ENCODE data around the gene HEXD.
A peak's percentile ranks its signal among the peaks of the same experiment; 100 is the strongest.

HEXD gene

DNA sequence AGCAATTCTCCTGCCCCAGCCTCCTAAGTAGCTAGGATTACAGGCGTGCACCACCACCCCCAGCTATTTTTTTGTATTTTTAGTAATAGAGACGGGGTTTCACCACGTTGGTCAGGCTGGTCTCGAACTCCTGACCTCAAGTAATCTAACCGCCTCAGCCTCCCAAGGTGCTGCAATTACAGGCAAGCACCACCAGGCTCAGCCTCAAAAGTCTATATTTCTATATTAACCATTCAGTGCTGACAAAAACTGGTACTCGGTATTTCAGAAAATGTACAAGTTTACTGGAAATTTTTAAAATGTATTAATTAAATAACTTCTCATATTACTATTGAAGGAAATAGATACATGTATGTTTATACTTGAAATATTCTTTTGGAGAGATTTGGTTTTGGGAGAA lies 1.4 kb upstream of the HEXD start:
- no peak overlapping the region for H2AK5ac ChIP-seq (ENCODE audit: low read length)
- no peak overlapping the region for H4K8ac ChIP-seq (ENCODE audit: low read depth, low read length)
- no peak overlapping the region for H3K4me3 ChIP-seq (ENCODE audit: low read length)
- H3K56ac ChIP-seq (ENCODE audit: low read length), result no peak overlapping the region
- no peak overlapping the region for H3K18ac ChIP-seq (ENCODE audit: low read length)
- H3K27me3 ChIP-seq (ENCODE audit: insufficient read depth, low read length, poor library complexity), result no peaks in the 10 kb centered on the region
- H2BK5ac ChIP-seq (ENCODE audit: low read length), result no peak overlapping the region
- H2BK120ac ChIP-seq (ENCODE audit: low read depth, low read length), result no peak overlapping the region
- no peaks in the 10 kb centered on the region for H3K4me1 ChIP-seq (ENCODE audit: control insufficient read depth, low read depth, low read length)
- H4K5ac ChIP-seq (ENCODE audit: low read length), result no peak overlapping the region
- no peak overlapping the region for H3K27ac ChIP-seq (ENCODE audit: low read depth, low read length)
- H3K9ac ChIP-seq (ENCODE audit: low read length), result no peak overlapping the region
- WGBS (ENCODE audit: extremely low coverage, insufficient coverage, low lambda C conversion rate), result no CpG with 5 or more reads among the region's 6 CpGs
- H3K36me3 ChIP-seq (ENCODE audit: control insufficient read depth, insufficient read depth, low read length), result no peaks in the 10 kb centered on the region
- no peak overlapping the region for H3K4ac ChIP-seq (ENCODE audit: low read depth, low read length)
- H3K4me2 ChIP-seq (ENCODE audit: low read length), result no peak overlapping the region
- no peak overlapping the region for H2BK15ac ChIP-seq (replicated peaks; ENCODE audit: low read depth)
- no peak overlapping the region for H3K23ac ChIP-seq (ENCODE audit: low read length)
- no peak for DNase-seq
- no peaks in the 10 kb centered on the region for H3K79me1 ChIP-seq (ENCODE audit: low read length)
- no peaks in the 10 kb centered on the region for H3K79me2 ChIP-seq (ENCODE audit: control insufficient read depth, insufficient read depth, low read length)

DNA sequence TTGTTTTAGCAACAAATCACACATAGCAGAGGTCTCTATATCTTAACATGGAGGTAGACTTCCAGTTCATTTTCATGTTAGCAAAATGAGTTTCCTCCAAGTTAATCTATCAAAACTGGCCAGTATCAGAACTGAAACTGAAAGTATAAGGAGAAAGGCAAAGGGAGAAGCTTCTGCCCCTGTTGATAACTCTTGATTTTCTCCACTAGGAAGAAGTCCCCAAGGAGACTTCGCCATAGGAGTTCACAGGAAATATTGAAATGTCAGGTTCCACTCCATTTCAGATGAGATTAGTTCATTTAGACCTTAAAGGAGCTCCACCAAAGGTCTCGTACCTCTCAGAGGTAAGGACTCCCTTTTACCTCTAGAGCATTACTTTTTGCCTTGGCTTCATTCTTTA lies 1.4 kb downstream of the HEXD start:
- no peak overlapping the region for H3K4ac ChIP-seq (ENCODE audit: low read depth, low read length)
- no CpG with 5 or more reads among the region's 2 CpGs for WGBS (ENCODE audit: extremely low coverage, insufficient coverage, low lambda C conversion rate)
- H3K4me1 ChIP-seq (ENCODE audit: control insufficient read depth, low read depth, low read length), result no peaks in the 10 kb centered on the region
- H4K8ac ChIP-seq (ENCODE audit: low read depth, low read length), result no peak overlapping the region
- no peaks in the 10 kb centered on the region for H3K79me2 ChIP-seq (ENCODE audit: control insufficient read depth, insufficient read depth, low read length)
- H3K36me3 ChIP-seq (ENCODE audit: control insufficient read depth, insufficient read depth, low read length), result no peaks in the 10 kb centered on the region
- no peak overlapping the region for H3K27ac ChIP-seq (ENCODE audit: low read depth, low read length)
- no peak for DNase-seq
- no peak overlapping the region for H3K18ac ChIP-seq (ENCODE audit: low read length)
- H4K5ac ChIP-seq (ENCODE audit: low read length), result no peak overlapping the region
- no peak overlapping the region for H3K9ac ChIP-seq (ENCODE audit: low read length)
- H3K23ac ChIP-seq (ENCODE audit: low read length), result no peak overlapping the region
- no peak overlapping the region for H3K4me3 ChIP-seq (ENCODE audit: low read length)
- H3K56ac ChIP-seq (ENCODE audit: low read length), result no peak overlapping the region
- no peak overlapping the region for H3K4me2 ChIP-seq (ENCODE audit: low read length)
- no peak overlapping the region for H2AK5ac ChIP-seq (ENCODE audit: low read length)
- no peaks in the 10 kb centered on the region for H3K79me1 ChIP-seq (ENCODE audit: low read length)
- no peak overlapping the region for H2BK120ac ChIP-seq (ENCODE audit: low read depth, low read length)
- H2BK15ac ChIP-seq (replicated peaks; ENCODE audit: low read depth), result no peak overlapping the region
- no peak overlapping the region for H2BK5ac ChIP-seq (ENCODE audit: low read length)
- no peaks in the 10 kb centered on the region for H3K27me3 ChIP-seq (ENCODE audit: insufficient read depth, low read length, poor library complexity)

DNA sequence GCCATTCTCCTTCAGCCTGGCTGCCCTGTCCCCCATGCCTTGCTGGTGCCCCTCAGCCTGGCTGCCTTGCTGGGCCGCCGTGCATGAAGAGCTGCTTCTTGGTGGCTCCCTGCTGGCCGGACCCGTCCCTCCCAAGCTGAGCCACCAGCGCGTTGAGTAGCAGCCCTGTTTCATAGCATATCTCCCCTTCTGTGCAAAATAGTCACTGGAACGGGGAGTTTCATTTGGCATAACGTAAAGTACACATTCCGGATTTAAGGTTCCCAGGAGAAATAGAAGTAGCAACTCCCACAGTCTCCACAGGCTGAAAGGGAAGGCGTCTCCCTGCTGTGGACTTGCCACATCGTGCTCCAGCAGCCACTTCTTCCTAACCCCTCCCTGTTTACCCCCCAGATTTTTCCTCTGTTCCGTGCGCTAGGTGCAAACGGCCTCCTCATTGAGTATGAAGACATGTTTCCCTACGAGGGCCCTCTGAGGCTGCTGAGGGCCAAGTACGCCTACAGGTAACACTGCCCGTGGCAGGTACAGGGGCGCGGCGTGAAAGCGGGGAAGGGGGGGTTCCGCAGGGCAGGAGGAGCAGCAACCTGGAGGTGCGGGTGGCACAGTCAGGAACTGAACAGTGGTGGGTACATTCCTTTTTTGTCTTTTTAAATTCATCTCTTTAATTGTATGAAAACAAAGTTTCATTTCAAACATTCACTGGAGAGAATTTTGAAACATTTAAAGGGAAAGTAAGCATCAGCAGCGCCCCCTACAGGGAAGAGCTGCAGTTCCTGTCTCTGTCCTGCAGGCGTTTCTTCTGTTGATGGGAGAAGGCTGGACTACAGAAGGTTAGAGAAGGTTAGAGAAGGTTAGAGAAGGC lies 6.1 kb downstream of the HEXD start:
- no peak overlapping the region for H4K8ac ChIP-seq (ENCODE audit: low read depth, low read length)
- peak; percentile 75 for DNase-seq
- H3K23ac ChIP-seq (ENCODE audit: low read length), result no peak overlapping the region
- H2BK5ac ChIP-seq (ENCODE audit: low read length), result no peak overlapping the region
- no peak overlapping the region for H3K4me3 ChIP-seq (ENCODE audit: low read length)
- no peak overlapping the region for H3K56ac ChIP-seq (ENCODE audit: low read length)
- no peak overlapping the region for H2AK5ac ChIP-seq (ENCODE audit: low read length)
- H4K5ac ChIP-seq (ENCODE audit: low read length), result no peak overlapping the region
- no peaks in the 10 kb centered on the region for H3K79me2 ChIP-seq (ENCODE audit: control insufficient read depth, insufficient read depth, low read length)
- no peak overlapping the region for H2BK15ac ChIP-seq (replicated peaks; ENCODE audit: low read depth)
- H3K4me1 ChIP-seq (ENCODE audit: control insufficient read depth, low read depth, low read length), result no peaks in the 10 kb centered on the region
- WGBS (ENCODE audit: extremely low coverage, insufficient coverage, low lambda C conversion rate), result no CpG with 5 or more reads among the region's 25 CpGs
- H3K4ac ChIP-seq (ENCODE audit: low read depth, low read length), result no peak overlapping the region
- no peaks in the 10 kb centered on the region for H3K36me3 ChIP-seq (ENCODE audit: control insufficient read depth, insufficient read depth, low read length)
- H3K79me1 ChIP-seq (ENCODE audit: low read length), result no peaks in the 10 kb centered on the region
- no peak overlapping the region for H3K4me2 ChIP-seq (ENCODE audit: low read length)
- H3K27ac ChIP-seq (ENCODE audit: low read depth, low read length), result no peak overlapping the region
- no peaks in the 10 kb centered on the region for H3K27me3 ChIP-seq (ENCODE audit: insufficient read depth, low read length, poor library complexity)
- no peak overlapping the region for H3K9ac ChIP-seq (ENCODE audit: low read length)
- H3K18ac ChIP-seq (ENCODE audit: low read length), result no peak overlapping the region
- no peak overlapping the region for H2BK120ac ChIP-seq (ENCODE audit: low read depth, low read length)

DNA sequence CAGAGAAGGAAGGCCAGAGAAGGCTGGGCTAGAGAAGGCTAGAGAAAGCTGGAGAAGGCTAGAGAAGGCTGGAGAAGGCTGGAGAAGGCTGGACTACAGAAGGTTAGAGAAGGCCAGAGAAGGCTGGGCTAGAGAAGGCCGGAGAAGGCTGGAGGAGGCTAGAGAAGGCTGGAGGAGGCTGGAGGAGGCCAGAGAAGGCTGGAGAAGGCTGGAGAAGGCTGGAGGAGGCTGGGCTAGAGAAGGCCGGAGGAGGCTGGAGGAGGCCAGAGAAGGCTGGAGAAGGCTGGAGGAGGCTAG lies 6.7 kb downstream of the HEXD start:
- Histone ChIP-seq H3K79me1 (ENCODE audit: low read length) (no peaks in the 10 kb centered on the region), H3K27me3 (ENCODE audit: insufficient read depth, low read length, poor library complexity) (no peaks in the 10 kb centered on the region), H3K36me3 (ENCODE audit: control insufficient read depth, insufficient read depth, low read length) (no peaks in the 10 kb centered on the region), H2AK5ac (ENCODE audit: low read length) (no peak overlapping the region), H3K9ac (ENCODE audit: low read length) (no peak overlapping the region), H3K56ac (ENCODE audit: low read length) (no peak overlapping the region), H3K4ac (ENCODE audit: low read depth, low read length) (no peak overlapping the region), H3K23ac (ENCODE audit: low read length) (no peak overlapping the region), H2BK5ac (ENCODE audit: low read length) (no peak overlapping the region), H2BK15ac (replicated peaks; ENCODE audit: low read depth) (no peak overlapping the region), H2BK120ac (ENCODE audit: low read depth, low read length) (no peak overlapping the region), H3K4me3 (ENCODE audit: low read length) (no peak overlapping the region), H4K8ac (ENCODE audit: low read depth, low read length) (no peak overlapping the region), H3K79me2 (ENCODE audit: control insufficient read depth, insufficient read depth, low read length) (no peaks in the 10 kb centered on the region), H3K27ac (ENCODE audit: low read depth, low read length) (no peak overlapping the region), H3K4me1 (ENCODE audit: control insufficient read depth, low read depth, low read length) (no peaks in the 10 kb centered on the region), H4K5ac (ENCODE audit: low read length) (no peak overlapping the region), H3K4me2 (ENCODE audit: low read length) (no peak overlapping the region), H3K18ac (ENCODE audit: low read length) (no peak overlapping the region)
- no peak for DNase-seq
- WGBS (ENCODE audit: extremely low coverage, insufficient coverage, low lambda C conversion rate), result no CpG with 5 or more reads among the region's 2 CpGs

DNA sequence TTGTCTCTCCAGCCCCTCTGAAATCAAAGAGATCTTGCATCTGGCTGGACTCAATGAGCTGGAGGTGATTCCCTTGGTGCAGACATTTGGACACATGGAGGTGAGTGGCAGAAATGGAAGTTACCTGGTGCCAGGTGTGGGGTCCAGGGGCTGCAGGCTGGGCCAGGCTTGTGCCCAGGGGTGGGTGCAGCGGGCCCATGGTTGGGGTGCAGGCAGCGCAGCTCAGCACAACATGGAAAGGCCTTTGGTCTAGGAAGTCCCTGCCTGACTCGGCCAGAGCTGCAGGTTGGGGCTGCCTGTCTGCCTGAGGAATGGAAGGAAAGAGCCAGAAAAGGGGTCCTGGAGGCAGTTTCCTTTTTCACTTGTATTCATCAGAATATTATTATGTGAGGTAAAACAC lies 10.4 kb downstream of the HEXD start:
- no CpG with 5 or more reads among the region's 3 CpGs for whole genome bisulfite sequencing (ENCODE audit: extremely low coverage, insufficient coverage, low lambda C conversion rate)
- DNase-seq, result no peak
- Histone ChIP-seq H3K27me3 (ENCODE audit: insufficient read depth, low read length, poor library complexity) (no peaks in the 10 kb centered on the region), H3K23ac (ENCODE audit: low read length) (no peak overlapping the region), H3K4me3 (ENCODE audit: low read length) (no peak overlapping the region), H3K36me3 (ENCODE audit: control insufficient read depth, insufficient read depth, low read length) (no peaks in the 10 kb centered on the region), H3K79me1 (ENCODE audit: low read length) (no peaks in the 10 kb centered on the region), H2BK120ac (ENCODE audit: low read depth, low read length) (no peak overlapping the region), H4K5ac (ENCODE audit: low read length) (no peak overlapping the region), H3K4me1 (ENCODE audit: control insufficient read depth, low read depth, low read length) (no peaks in the 10 kb centered on the region), H3K9ac (ENCODE audit: low read length) (no peak overlapping the region), H3K18ac (ENCODE audit: low read length) (no peak overlapping the region), H3K4me2 (ENCODE audit: low read length) (no peak overlapping the region), H4K8ac (ENCODE audit: low read depth, low read length) (no peak overlapping the region), H3K79me2 (ENCODE audit: control insufficient read depth, insufficient read depth, low read length) (no peaks in the 10 kb centered on the region), H2AK5ac (ENCODE audit: low read length) (no peak overlapping the region), H2BK15ac (replicated peaks; ENCODE audit: low read depth) (no peak overlapping the region), H3K56ac (ENCODE audit: low read length) (no peak overlapping the region), H2BK5ac (ENCODE audit: low read length) (no peak overlapping the region), H3K4ac (ENCODE audit: low read depth, low read length) (no peak overlapping the region), H3K27ac (ENCODE audit: low read depth, low read length) (no peak overlapping the region)

DNA sequence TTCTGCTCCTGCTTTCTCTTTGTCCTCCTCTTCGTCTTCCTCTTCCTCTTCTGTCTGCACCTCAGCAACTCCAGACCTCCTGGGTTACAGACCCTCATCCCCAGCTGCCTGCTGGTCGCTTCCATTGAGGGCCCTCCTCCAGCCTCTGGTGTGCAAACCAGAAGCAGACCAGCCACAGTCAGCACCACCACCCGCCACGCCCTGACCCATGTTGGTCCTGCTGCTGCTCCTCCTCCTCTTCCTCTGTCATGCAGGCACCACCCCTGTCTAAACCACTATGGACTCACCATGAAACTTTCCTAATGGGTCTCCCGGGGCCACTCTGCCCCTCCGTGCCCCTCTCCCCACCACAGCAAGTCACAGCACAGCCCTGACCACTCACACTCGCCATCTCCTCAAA lies 11.7 kb downstream of the HEXD start:
- Histone ChIP-seq H4K8ac (ENCODE audit: low read depth, low read length) (no peak overlapping the region), H2BK5ac (ENCODE audit: low read length) (no peak overlapping the region), H3K79me1 (ENCODE audit: low read length) (no peaks in the 10 kb centered on the region), H3K4me3 (ENCODE audit: low read length) (no peak overlapping the region), H3K23ac (ENCODE audit: low read length) (no peak overlapping the region), H4K5ac (ENCODE audit: low read length) (no peak overlapping the region), H3K36me3 (ENCODE audit: control insufficient read depth, insufficient read depth, low read length) (no peaks in the 10 kb centered on the region), H3K18ac (ENCODE audit: low read length) (no peak overlapping the region), H3K27ac (ENCODE audit: low read depth, low read length) (no peak overlapping the region), H2BK120ac (ENCODE audit: low read depth, low read length) (no peak overlapping the region), H3K27me3 (ENCODE audit: insufficient read depth, low read length, poor library complexity) (no peaks in the 10 kb centered on the region), H3K4ac (ENCODE audit: low read depth, low read length) (no peak overlapping the region), H3K79me2 (ENCODE audit: control insufficient read depth, insufficient read depth, low read length) (no peaks in the 10 kb centered on the region), H2BK15ac (replicated peaks; ENCODE audit: low read depth) (no peak overlapping the region), H3K9ac (ENCODE audit: low read length) (no peak overlapping the region), H3K4me1 (ENCODE audit: control insufficient read depth, low read depth, low read length) (no peaks in the 10 kb centered on the region), H3K4me2 (ENCODE audit: low read length) (no peak overlapping the region), H2AK5ac (ENCODE audit: low read length) (no peak overlapping the region), H3K56ac (ENCODE audit: low read length) (no peak overlapping the region)
- DNase-seq, result no peak
- no CpG with 5 or more reads among the region's 7 CpGs for WGBS (ENCODE audit: extremely low coverage, insufficient coverage, low lambda C conversion rate)

Data from mesendoderm (in vitro differentiated cells).